ENCODE results near the gene ATXN2.

- TF ChIP-seq POLR2A (IDR thresholded peaks at IDR 0.05) (no peak), CTCF (IDR thresholded peaks at IDR 0.05) (no peak)
These were observed 12.1 kb downstream of the ATXN2 start for GRCh38 chr12:111586986-111587385.
